Measurements from ENCODE around the gene BACH1. TPM values are rescaled to one million over a fixed set of nuclear protein-coding genes. Genes with fewer than 3 reads are reported as not detected.

Gene BACH1
- total and polyA plus RNA-seq, 10 of the 15 experiments (the other 5 are each of a cell fraction or from before 2014, with no cell fraction given): 3.2 to 25.7 (median 10.5) TPM

- H2AFZ ChIP-seq (ENCODE audit: control insufficient read depth, low read depth, low read length): no peak overlapping the region
- WGBS (ENCODE audit: insufficient coverage, insufficient replicate concordance, low lambda C conversion rate, missing lambda C conversion rate): 100% methylated on average over 3 of the region's 3 CpGs
- BruUV-seq (replicated peaks): no TSS peak
- no peaks in the 10 kb centered on the region for H4K20me1 ChIP-seq (ENCODE audit: control insufficient read depth, insufficient read depth)
- RAD21 ChIA-PET (ENCODE audit: unreplicated experiment): interaction anchor here (3.9 to 5.7 kb wide), 2 partner anchors 67 to 280 kb away, joined by 43 to 85 read pairs; no protein-coding TSS in a partner anchor
- no peaks in the 10 kb centered on the region for H3K79me2 ChIP-seq (ENCODE audit: control insufficient read depth, insufficient read depth, low read length)
- no peak overlapping the region for H3K4me2 ChIP-seq (ENCODE audit: control insufficient read depth, insufficient read depth)
- DNase-seq (ENCODE audit: low read depth, low spot score) (no peak), FAIRE-seq (no peak), ATAC-seq (no peak)
- SMC1A ChIA-PET (ENCODE audit: uncharacterized antibody, unreplicated experiment): interaction anchor here (4.5 to 5.8 kb wide), 2 partner anchors 66 to 279 kb away, joined by 21 to 114 read pairs; no protein-coding TSS in a partner anchor
- intact Hi-C loops (cut with micrococcal nuclease; ENCODE audit: unreplicated experiment) (no loop called here), in situ Hi-C loops (cut with MboI) (no loop called here)
- no peak overlapping the region for H3K4me3 ChIP-seq
- H3K36me3 ChIP-seq (ENCODE audit: control insufficient read depth in 2 of 2, insufficient read depth in 2 of 2, low read length in 1 of 2): peaks cover 0 to 4% of the 10 kb centered on the region in 2 experiments; a peak in 2 of 4 replicates
- CTCF ChIA-PET: interaction anchor here (0.7 to 16.5 kb wide), 5 partner anchors 8 to 278 kb away, joined by 3 to 235 read pairs (median 4); no protein-coding TSS in a partner anchor
- H3K27ac ChIP-seq (ENCODE audit: control insufficient read depth, insufficient read depth): no peak overlapping the region
- no peaks in the 10 kb centered on the region; the same call in 2 of the 3 replicates for H3K9me3 ChIP-seq (replicated peaks; ENCODE audit: control insufficient read depth, insufficient read depth, low read length)
- H3K4me1 ChIP-seq (ENCODE audit: control insufficient read depth, insufficient read depth, low read length): no peaks in the 10 kb centered on the region
- no peak overlapping the region for H3K9ac ChIP-seq (ENCODE audit: control insufficient read depth, insufficient read depth, low read length)
- TF ChIP-seq RAD51 (IDR thresholded peaks at IDR 0.05) (no peak), FOXM1 (IDR thresholded peaks at IDR 0.05; ENCODE audit: low read depth, low read length) (no peak), CHD2 (IDR thresholded peaks at IDR 0.05; ENCODE audit: borderline replicate concordance, low read depth, low read length) (no peak), SPI1 (IDR thresholded peaks at IDR 0.05; ENCODE audit: borderline replicate concordance, insufficient read depth, low read depth, low read length) (no peak), ZNF24 (IDR thresholded peaks at IDR 0.05) (no peak), NFYB (IDR thresholded peaks at IDR 0.05; ENCODE audit: insufficient read depth, low read depth, low read length) (no peak), MXI1 (IDR thresholded peaks at IDR 0.05; ENCODE audit: low read depth, low read length) (no peak), NRF1 (conservative IDR thresholded peaks at IDR 0.05; ENCODE audit: low read depth, low read length) (no peak), BRCA1 (IDR thresholded peaks at IDR 0.05; ENCODE audit: low read depth, low read length) (no peak), HDGF (IDR thresholded peaks at IDR 0.05) (no peak), NR2C1 (IDR thresholded peaks at IDR 0.05) (no peak), HSF1 (IDR thresholded peaks at IDR 0.05; ENCODE audit: low read depth, low read length) (no peak), NFIC (IDR thresholded peaks at IDR 0.05; ENCODE audit: low read depth, low read length) (no peak)
- TF ChIP-seq, protein P1, sequence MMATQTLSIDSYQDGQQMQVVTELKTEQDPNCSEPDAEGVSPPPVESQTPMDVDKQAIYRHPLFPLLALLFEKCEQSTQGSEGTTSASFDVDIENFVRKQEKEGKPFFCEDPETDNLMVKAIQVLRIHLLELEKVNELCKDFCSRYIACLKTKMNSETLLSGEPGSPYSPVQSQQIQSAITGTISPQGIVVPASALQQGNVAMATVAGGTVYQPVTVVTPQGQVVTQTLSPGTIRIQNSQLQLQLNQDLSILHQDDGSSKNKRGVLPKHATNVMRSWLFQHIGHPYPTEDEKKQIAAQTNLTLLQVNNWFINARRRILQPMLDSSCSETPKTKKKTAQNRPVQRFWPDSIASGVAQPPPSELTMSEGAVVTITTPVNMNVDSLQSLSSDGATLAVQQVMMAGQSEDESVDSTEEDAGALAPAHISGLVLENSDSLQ (IDR thresholded peaks at IDR 0.05): no peak
- TF ChIP-seq, protein P2, sequence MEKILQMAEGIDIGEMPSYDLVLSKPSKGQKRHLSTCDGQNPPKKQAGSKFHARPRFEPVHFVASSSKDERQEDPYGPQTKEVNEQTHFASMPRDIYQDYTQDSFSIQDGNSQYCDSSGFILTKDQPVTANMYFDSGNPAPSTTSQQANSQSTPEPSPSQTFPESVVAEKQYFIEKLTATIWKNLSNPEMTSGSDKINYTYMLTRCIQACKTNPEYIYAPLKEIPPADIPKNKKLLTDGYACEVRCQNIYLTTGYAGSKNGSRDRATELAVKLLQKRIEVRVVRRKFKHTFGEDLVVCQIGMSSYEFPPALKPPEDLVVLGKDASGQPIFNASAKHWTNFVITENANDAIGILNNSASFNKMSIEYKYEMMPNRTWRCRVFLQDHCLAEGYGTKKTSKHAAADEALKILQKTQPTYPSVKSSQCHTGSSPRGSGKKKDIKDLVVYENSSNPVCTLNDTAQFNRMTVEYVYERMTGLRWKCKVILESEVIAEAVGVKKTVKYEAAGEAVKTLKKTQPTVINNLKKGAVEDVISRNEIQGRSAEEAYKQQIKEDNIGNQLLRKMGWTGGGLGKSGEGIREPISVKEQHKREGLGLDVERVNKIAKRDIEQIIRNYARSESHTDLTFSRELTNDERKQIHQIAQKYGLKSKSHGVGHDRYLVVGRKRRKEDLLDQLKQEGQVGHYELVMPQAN (conservative IDR thresholded peaks at IDR 0.05): no peak
- no peaks in the 10 kb centered on the region for H3K27me3 ChIP-seq (replicated peaks in 1 of 2; ENCODE audit: control insufficient read depth in 2 of 2, insufficient read depth in 2 of 2, low read length in 1 of 2)
- POLR2A ChIA-PET: no interaction called here
Observed at GRCh38 chr21:29368906-29369305, 70.2 kb downstream of the BACH1 start.

Measured in GM12878 (cell line).